ENCODE results near the gene SEMA4G. TPM values are rescaled to one million over a fixed set of nuclear protein-coding genes. Genes with fewer than 3 reads are reported as not detected.

The SEMA4G gene
- total and polyA plus RNA-seq, 2 of the 13 experiments (the other 11 are each of a cell fraction or from before 2014, with no cell fraction given) = 46.2 to 207 TPM

DNA sequence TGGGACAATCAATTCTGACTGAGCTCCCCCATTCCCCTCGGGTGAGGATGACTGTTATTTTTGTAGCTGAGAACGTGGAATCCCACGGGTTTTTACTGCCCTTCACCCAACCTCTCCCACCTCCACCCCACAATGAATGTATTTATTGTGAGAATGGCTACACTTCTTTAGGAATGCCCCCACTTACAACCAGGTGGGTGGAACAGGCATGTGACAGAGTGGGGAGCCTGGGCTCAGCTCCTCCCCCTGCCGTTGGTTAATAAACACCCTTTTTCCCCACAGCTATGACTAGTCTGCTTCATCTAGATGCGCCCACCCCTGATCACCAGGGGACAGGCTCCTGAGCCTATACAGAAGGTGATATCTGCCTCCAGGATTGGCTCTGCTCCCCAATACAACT lies 16.0 kb downstream of the SEMA4G start (continued):
- TF ChIP-seq, protein P1, sequence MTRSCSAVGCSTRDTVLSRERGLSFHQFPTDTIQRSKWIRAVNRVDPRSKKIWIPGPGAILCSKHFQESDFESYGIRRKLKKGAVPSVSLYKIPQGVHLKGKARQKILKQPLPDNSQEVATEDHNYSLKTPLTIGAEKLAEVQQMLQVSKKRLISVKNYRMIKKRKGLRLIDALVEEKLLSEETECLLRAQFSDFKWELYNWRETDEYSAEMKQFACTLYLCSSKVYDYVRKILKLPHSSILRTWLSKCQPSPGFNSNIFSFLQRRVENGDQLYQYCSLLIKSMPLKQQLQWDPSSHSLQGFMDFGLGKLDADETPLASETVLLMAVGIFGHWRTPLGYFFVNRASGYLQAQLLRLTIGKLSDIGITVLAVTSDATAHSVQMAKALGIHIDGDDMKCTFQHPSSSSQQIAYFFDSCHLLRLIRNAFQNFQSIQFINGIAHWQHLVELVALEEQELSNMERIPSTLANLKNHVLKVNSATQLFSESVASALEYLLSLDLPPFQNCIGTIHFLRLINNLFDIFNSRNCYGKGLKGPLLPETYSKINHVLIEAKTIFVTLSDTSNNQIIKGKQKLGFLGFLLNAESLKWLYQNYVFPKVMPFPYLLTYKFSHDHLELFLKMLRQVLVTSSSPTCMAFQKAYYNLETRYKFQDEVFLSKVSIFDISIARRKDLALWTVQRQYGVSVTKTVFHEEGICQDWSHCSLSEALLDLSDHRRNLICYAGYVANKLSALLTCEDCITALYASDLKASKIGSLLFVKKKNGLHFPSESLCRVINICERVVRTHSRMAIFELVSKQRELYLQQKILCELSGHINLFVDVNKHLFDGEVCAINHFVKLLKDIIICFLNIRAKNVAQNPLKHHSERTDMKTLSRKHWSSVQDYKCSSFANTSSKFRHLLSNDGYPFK (CRISPR knock-in tag; IDR thresholded peaks at IDR 0.05; ENCODE audit: borderline replicate concordance) = no peak
- TF ChIP-seq ZNF703 (CRISPR knock-in tag; IDR thresholded peaks at IDR 0.05; ENCODE audit: borderline replicate concordance) = no peak
- no peak for TF ChIP-seq NFKBIZ (CRISPR knock-in tag; IDR thresholded peaks at IDR 0.05)
- no peak for TF ChIP-seq CEBPB (IDR thresholded peaks at IDR 0.05; ENCODE audit: borderline replicate concordance, low read depth, low read length)
- TF ChIP-seq KLF9 (CRISPR knock-in tag; IDR thresholded peaks at IDR 0.05; ENCODE audit: low read depth) = no peak
- TF ChIP-seq, protein P2, sequence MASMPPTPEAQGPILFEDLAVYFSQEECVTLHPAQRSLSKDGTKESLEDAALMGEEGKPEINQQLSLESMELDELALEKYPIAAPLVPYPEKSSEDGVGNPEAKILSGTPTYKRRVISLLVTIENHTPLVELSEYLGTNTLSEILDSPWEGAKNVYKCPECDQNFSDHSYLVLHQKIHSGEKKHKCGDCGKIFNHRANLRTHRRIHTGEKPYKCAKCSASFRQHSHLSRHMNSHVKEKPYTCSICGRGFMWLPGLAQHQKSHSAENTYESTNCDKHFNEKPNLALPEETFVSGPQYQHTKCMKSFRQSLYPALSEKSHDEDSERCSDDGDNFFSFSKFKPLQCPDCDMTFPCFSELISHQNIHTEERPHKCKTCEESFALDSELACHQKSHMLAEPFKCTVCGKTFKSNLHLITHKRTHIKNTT (CRISPR knock-in tag; IDR thresholded peaks at IDR 0.05) = no peak
- TF ChIP-seq, protein P3, sequence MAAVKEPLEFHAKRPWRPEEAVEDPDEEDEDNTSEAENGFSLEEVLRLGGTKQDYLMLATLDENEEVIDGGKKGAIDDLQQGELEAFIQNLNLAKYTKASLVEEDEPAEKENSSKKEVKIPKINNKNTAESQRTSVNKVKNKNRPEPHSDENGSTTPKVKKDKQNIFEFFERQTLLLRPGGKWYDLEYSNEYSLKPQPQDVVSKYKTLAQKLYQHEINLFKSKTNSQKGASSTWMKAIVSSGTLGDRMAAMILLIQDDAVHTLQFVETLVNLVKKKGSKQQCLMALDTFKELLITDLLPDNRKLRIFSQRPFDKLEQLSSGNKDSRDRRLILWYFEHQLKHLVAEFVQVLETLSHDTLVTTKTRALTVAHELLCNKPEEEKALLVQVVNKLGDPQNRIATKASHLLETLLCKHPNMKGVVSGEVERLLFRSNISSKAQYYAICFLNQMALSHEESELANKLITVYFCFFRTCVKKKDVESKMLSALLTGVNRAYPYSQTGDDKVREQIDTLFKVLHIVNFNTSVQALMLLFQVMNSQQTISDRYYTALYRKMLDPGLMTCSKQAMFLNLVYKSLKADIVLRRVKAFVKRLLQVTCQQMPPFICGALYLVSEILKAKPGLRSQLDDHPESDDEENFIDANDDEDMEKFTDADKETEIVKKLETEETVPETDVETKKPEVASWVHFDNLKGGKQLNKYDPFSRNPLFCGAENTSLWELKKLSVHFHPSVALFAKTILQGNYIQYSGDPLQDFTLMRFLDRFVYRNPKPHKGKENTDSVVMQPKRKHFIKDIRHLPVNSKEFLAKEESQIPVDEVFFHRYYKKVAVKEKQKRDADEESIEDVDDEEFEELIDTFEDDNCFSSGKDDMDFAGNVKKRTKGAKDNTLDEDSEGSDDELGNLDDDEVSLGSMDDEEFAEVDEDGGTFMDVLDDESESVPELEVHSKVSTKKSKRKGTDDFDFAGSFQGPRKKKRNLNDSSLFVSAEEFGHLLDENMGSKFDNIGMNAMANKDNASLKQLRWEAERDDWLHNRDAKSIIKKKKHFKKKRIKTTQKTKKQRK (IDR thresholded peaks at IDR 0.05; ENCODE audit: low read length) = no peak
- peak; percentile 48; the same call in 1 of the 2 replicates for TF ChIP-seq SP5 (CRISPR knock-in tag; IDR thresholded peaks at IDR 0.05; ENCODE audit: borderline replicate concordance, low read depth)
- no peak for TF ChIP-seq ZNF83 (CRISPR knock-in tag; IDR thresholded peaks at IDR 0.05; ENCODE audit: borderline replicate concordance)
- TF ChIP-seq EED (CRISPR knock-in tag; IDR thresholded peaks at IDR 0.05) = no peak
- TF ChIP-seq NFKB2 (CRISPR knock-in tag; IDR thresholded peaks at IDR 0.05; ENCODE audit: borderline replicate concordance) = no peak
- no peak for TF ChIP-seq ZNF850 (CRISPR knock-in tag; conservative IDR thresholded peaks at IDR 0.05)
- TF ChIP-seq FOXK1 (CRISPR knock-in tag; IDR thresholded peaks at IDR 0.05; ENCODE audit: borderline replicate concordance, low read depth) = 0 out of 2 replicates have a peak, but pooled peaks have one; percentile 18
- TF ChIP-seq ZNF121 (CRISPR knock-in tag; IDR thresholded peaks at IDR 0.05) = no peak
- TF ChIP-seq, protein P4, sequence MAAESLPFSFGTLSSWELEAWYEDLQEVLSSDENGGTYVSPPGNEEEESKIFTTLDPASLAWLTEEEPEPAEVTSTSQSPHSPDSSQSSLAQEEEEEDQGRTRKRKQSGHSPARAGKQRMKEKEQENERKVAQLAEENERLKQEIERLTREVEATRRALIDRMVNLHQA (CRISPR knock-in tag; IDR thresholded peaks at IDR 0.05) = no peak
- TF ChIP-seq, protein P5, sequence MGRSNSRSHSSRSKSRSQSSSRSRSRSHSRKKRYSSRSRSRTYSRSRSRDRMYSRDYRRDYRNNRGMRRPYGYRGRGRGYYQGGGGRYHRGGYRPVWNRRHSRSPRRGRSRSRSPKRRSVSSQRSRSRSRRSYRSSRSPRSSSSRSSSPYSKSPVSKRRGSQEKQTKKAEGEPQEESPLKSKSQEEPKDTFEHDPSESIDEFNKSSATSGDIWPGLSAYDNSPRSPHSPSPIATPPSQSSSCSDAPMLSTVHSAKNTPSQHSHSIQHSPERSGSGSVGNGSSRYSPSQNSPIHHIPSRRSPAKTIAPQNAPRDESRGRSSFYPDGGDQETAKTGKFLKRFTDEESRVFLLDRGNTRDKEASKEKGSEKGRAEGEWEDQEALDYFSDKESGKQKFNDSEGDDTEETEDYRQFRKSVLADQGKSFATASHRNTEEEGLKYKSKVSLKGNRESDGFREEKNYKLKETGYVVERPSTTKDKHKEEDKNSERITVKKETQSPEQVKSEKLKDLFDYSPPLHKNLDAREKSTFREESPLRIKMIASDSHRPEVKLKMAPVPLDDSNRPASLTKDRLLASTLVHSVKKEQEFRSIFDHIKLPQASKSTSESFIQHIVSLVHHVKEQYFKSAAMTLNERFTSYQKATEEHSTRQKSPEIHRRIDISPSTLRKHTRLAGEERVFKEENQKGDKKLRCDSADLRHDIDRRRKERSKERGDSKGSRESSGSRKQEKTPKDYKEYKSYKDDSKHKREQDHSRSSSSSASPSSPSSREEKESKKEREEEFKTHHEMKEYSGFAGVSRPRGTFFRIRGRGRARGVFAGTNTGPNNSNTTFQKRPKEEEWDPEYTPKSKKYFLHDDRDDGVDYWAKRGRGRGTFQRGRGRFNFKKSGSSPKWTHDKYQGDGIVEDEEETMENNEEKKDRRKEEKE (IDR thresholded peaks at IDR 0.05) = no peak
- TF ChIP-seq, protein P6, sequence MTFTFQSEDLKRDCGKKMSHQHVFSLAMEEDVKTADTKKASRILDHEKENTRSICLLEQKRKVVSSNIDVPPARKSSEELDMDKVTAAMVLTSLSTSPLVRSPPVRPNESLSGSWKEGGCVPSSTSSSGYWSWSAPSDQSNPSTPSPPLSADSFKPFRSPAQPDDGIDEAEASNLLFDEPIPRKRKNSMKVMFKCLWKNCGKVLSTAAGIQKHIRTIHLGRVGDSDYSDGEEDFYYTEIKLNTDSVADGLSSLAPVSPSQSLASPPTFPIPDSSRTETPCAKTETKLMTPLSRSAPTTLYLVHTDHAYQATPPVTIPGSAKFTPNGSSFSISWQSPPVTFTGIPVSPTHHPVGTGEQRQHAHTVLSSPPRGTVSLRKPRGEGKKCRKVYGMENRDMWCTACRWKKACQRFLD (CRISPR knock-in tag; IDR thresholded peaks at IDR 0.05; ENCODE audit: borderline replicate concordance) = no peak
